Stimulated activated CD4-positive, alpha-beta T cell treated with anti-CD3 and anti-CD28 coated beads, TNF-alpha, amount 100 ng/mL, for 48 hours (primary cell): Measurements from ENCODE around the gene DUSP6.

Experiments
- DNase-seq, 3 donors: peaks; one replicate each; pipeline ENCODE4 v3.0.0-alpha.2; 2020; ENCODE audit warnings: low read depth in 3 of 3

Gene DUSP6

GRCh38 chr12:89373763-89374572, 21.7 kb upstream of the DUSP6 start:
- DNase-seq: no peak

- DNase-seq: no peak
Observed at GRCh38 chr12:89372584-89373370, 20.5 kb upstream of the DUSP6 start.

- DNase-seq: no peak
Observed at GRCh38 chr12:89370850-89371249, 18.5 kb upstream of the DUSP6 start.

- no peak for DNase-seq
Observed at GRCh38 chr12:89370421-89370831, 18.1 kb upstream of the DUSP6 start.

GRCh38 chr12:89369166-89369565, 16.9 kb upstream of the DUSP6 start:
- DNase-seq: no peak

GRCh38 chr12:89368391-89368790, 16.1 kb upstream of the DUSP6 start:
- no peak for DNase-seq

- DNase-seq: no peak
Observed at GRCh38 chr12:89366676-89367364, 14.5 kb upstream of the DUSP6 start.

GRCh38 chr12:89364631-89365030, 12.3 kb upstream of the DUSP6 start:
- no peak for DNase-seq

GRCh38 chr12:89364058-89364457, 11.8 kb upstream of the DUSP6 start:
- no peak for DNase-seq

GRCh38 chr12:89363582-89363981, 11.3 kb upstream of the DUSP6 start:
- no peak for DNase-seq

GRCh38 chr12:89363084-89363483, 10.8 kb upstream of the DUSP6 start:
- DNase-seq: no peak

GRCh38 chr12:89359615-89360014, 7.3 kb upstream of the DUSP6 start:
- DNase-seq: no peak

- no peak for DNase-seq
Observed at GRCh38 chr12:89358805-89359204, 6.5 kb upstream of the DUSP6 start.

- no peak for DNase-seq
Observed at GRCh38 chr12:89357297-89357730, 5.0 kb upstream of the DUSP6 start.

GRCh38 chr12:89356069-89356665, 3.9 kb upstream of the DUSP6 start:
- no peak for DNase-seq

- DNase-seq: no peak
Observed at GRCh38 chr12:89355243-89356068, 3.2 kb upstream of the DUSP6 start.

GRCh38 chr12:89354612-89355067, 2.3 kb upstream of the DUSP6 start:
- no peak for DNase-seq

- peak in 2 of 3 donors; percentile 55 to 69 for DNase-seq
Observed at GRCh38 chr12:89353823-89354611, 1.7 kb upstream of the DUSP6 start.

- DNase-seq: no peak
Observed at GRCh38 chr12:89353188-89353822, 1.0 kb upstream of the DUSP6 start.

- DNase-seq: no peak
Observed at GRCh38 chr12:89352242-89352491, 134 bp downstream of the DUSP6 start.
